A673 (cell line): ENCODE data around the gene A1BG. TPM values are rescaled to one million over a fixed set of nuclear protein-coding genes. Genes with fewer than 3 reads are reported as not detected.
A peak's percentile ranks its signal among the peaks of the same experiment; 100 is the strongest.

Experiments used
- BruUV-seq: library from RNA; stranded (reverse); fragments of 400-500 nt; replicated peaks from 2 replicates; lab custom pipeline; 2021; lab: Mats Ljungman, UMichigan
- CTCF ChIA-PET: fragments of 300-600 bp; sonication (Branson Sonifier 250); formaldehyde crosslinking; loops from one replicate; lab custom pipeline; 2022; ENCODE audit warnings: antibody characterized with exemption; lab: Charles Lee
- POLR2A ChIA-PET: fragments of 300-600 bp; sonication (Branson Sonifier 250); formaldehyde crosslinking; loops from one replicate; lab custom pipeline; 2022; ENCODE audit warnings: antibody characterized with exemption; ENCODE audit not compliant: low non-redundant PET; lab: Charles Lee
- DNase-seq: peaks from one replicate; pipeline ENCODE4 v3.0.0-alpha.2; 2015; ENCODE audit warnings: low spot score
- H3K27ac ChIP-seq: fragments of 200-600 bp; sonication (generic); 2 replicates; pipeline ENCODE4 v1.5.1; 2016; ENCODE audit warnings: mixed run types, low read depth, mild to moderate bottlenecking, mixed read lengths, antibody characterized with exemption, low read length; ENCODE audit not compliant: poor library complexity, severe bottlenecking
- H3K27me3 ChIP-seq: fragments of 200-600 bp; sonication (generic); replicated peaks from 2 replicates; pipeline ENCODE4 v1.6.1; 2017; ENCODE audit warnings: mixed run types, low read depth, mild to moderate bottlenecking, mixed read lengths, antibody characterized with exemption, low read length; ENCODE audit not compliant: insufficient read depth, poor library complexity
- H3K36me3 ChIP-seq: fragments of 200-600 bp; sonication (generic); 2 replicates; pipeline ENCODE4 v1.6.1; 2016; ENCODE audit warnings: mixed run types, mild to moderate bottlenecking, mixed read lengths, antibody characterized with exemption, low read length; ENCODE audit not compliant: insufficient read depth, poor library complexity, severe bottlenecking
- H3K4me1 ChIP-seq: fragments of 200-600 bp; sonication (generic); 2 replicates; pipeline ENCODE4 v1.6.1; 2017; ENCODE audit warnings: mixed run types, mild to moderate bottlenecking, mixed read lengths, antibody characterized with exemption, low read length; ENCODE audit not compliant: insufficient read depth, poor library complexity, severe bottlenecking
- H3K4me3 ChIP-seq: fragments of 200-600 bp; sonication (generic); 2 replicates; pipeline ENCODE4 v1.5.1; 2016; ENCODE audit warnings: low read depth, mixed run types, mild to moderate bottlenecking, mixed read lengths, low read length; ENCODE audit not compliant: poor library complexity, severe bottlenecking
- H3K9me3 ChIP-seq: fragments of 200-600 bp; sonication (generic); 2 replicates; pipeline ENCODE4 v1.6.1; 2016; ENCODE audit warnings: mixed run types, low read depth, mild to moderate bottlenecking, mixed read lengths, antibody characterized with exemption, low read length; ENCODE audit not compliant: poor library complexity, severe bottlenecking
- CTCF ChIP-seq: fragments of 300-800, 200-600 bp; sonication (generic); conservative IDR thresholded peaks from 2 replicates; pipeline ENCODE4 v1.5.1; 2017; ENCODE audit warnings: low read depth, mild to moderate bottlenecking, antibody characterized with exemption, low read length, moderate library complexity, mixed read lengths
- EZH2 ChIP-seq: fragments of 200-600 bp; sonication (generic); IDR thresholded peaks from 2 replicates; pipeline ENCODE4 v1.6.1; 2017; ENCODE audit warnings: borderline replicate concordance, low read depth, mild to moderate bottlenecking, mixed read lengths, antibody characterized with exemption, low read length; ENCODE audit not compliant: poor library complexity, severe bottlenecking
- intact Hi-C: fragments of 100-400 bp; cut with micrococcal nuclease; formaldehyde crosslinking; loops from one replicate; pipeline ENCODE4 v1.10.0; 2022; ENCODE audit not compliant: unreplicated experiment
- total RNA-seq: library from RNA; stranded (reverse); gene quantifications from 2 replicates; pipeline ENCODE4 v1.2.3, GENCODE V29; 2021

Gene A1BG
- total RNA-seq, 1 experiment from 2014 or later: 15.2 TPM

GRCh38 chr19:58346961-58347929 is 6.0 kb downstream of the A1BG start:
- BruUV-seq: TSS peak; percentile 58
- DNase-seq: peak; percentile 84
- intact Hi-C loops: no loop called here
- Histone ChIP-seq H3K27ac (peak overlapping the region; percentile 90), H3K9me3 (no peaks in the 10 kb centered on the region), H3K4me1 (peaks cover 8% of the 10 kb centered on the region), H3K36me3 (no peaks in the 10 kb centered on the region), H3K27me3 (no peaks in the 10 kb centered on the region), H3K4me3 (peak overlapping the region; percentile 89)
- ChIA-PET CTCF (interaction anchor here (0.6 to 1.4 kb wide), 2 partner anchors 15 to 23 kb away, joined by 3 read pairs; partner anchors contain the start of gene ZNF497), POLR2A (interaction anchor here (0.5 to 1.3 kb wide), 3 partner anchors 9 to 860 kb away, joined by 4 to 10 read pairs (median 5); partner anchors contain the start of gene ZNF419)
- no peak for TF ChIP-seq CTCF
- no peak for TF ChIP-seq EZH2

GRCh38 chr19:58345558-58345957 is 7.7 kb downstream of the A1BG start:
- BruUV-seq: no TSS peak
- DNase-seq: no peak
- no peak for TF ChIP-seq EZH2
- Histone ChIP-seq H3K36me3 (no peaks in the 10 kb centered on the region), H3K4me3 (no peak overlapping the region), H3K27me3 (no peaks in the 10 kb centered on the region), H3K9me3 (no peaks in the 10 kb centered on the region), H3K4me1 (peaks cover 8% of the 10 kb centered on the region), H3K27ac (no peak overlapping the region)
- POLR2A ChIA-PET: no interaction called here
- intact Hi-C loops: no loop called here
- CTCF ChIA-PET: no interaction called here

GRCh38 chr19:58338825-58339558 is 14.3 kb downstream of the A1BG start:
- no peak for DNase-seq
- TF ChIP-seq EZH2 (no peak), CTCF (0 out of 2 replicates have a peak, but pooled peaks have one; percentile 20)
- intact Hi-C loops: no loop called here
- ChIA-PET POLR2A (no interaction called here), CTCF (no interaction called here)
- BruUV-seq: no TSS peak
- Histone ChIP-seq H3K27ac (no peak overlapping the region), H3K9me3 (no peaks in the 10 kb centered on the region), H3K4me1 (no peaks in the 10 kb centered on the region), H3K4me3 (no peak overlapping the region), H3K36me3 (peaks cover 7% of the 10 kb centered on the region), H3K27me3 (no peaks in the 10 kb centered on the region)
